T-helper 1 cell treated with Interleukin-12 subunit alpha and Interleukin-12 subunit beta and Interleukin-4 antibody, amounts not matched to agents 30 μg/mL and 1 μg/mL, for 36 hours (primary cell): ENCODE measurements around the gene EFNB2.

Source experiments
- H3K27ac Mint-ChIP-seq: one replicate; pipeline ENCODE4 v1.8.0; 2021; ENCODE audit warnings: mild to moderate bottlenecking, mixed read lengths
- H3K27me3 Mint-ChIP-seq: one replicate; pipeline ENCODE4 v1.8.0; 2021; ENCODE audit warnings: low read depth, mixed read lengths
- H3K36me3 Mint-ChIP-seq: one replicate; pipeline ENCODE4 v1.8.0; 2021; ENCODE audit warnings: low read depth, mixed read lengths
- H3K4me1 Mint-ChIP-seq: one replicate; pipeline ENCODE4 v1.8.0; 2021; ENCODE audit warnings: low read depth, mixed read lengths
- H3K4me3 Mint-ChIP-seq: one replicate; pipeline ENCODE4 v1.8.0; 2021; ENCODE audit warnings: mild to moderate bottlenecking, moderate library complexity, mixed read lengths
- H3K9me3 Mint-ChIP-seq: one replicate; pipeline ENCODE4 v1.8.0; 2021; ENCODE audit warnings: mixed read lengths

The EFNB2 gene

GRCh38 chr13:106477303-106477702 lies 58.2 kb downstream of the EFNB2 start:
- H3K4me3 Mint-ChIP-seq, result no peak overlapping the region
- no peaks in the 10 kb centered on the region for H3K36me3 Mint-ChIP-seq
- H3K27me3 Mint-ChIP-seq, result peaks cover 5% of the 10 kb centered on the region
- no peaks in the 10 kb centered on the region for H3K9me3 Mint-ChIP-seq
- no peak overlapping the region for H3K27ac Mint-ChIP-seq
- no peaks in the 10 kb centered on the region for H3K4me1 Mint-ChIP-seq

GRCh38 chr13:106475852-106476251 lies 59.6 kb downstream of the EFNB2 start:
- Mint-ChIP-seq H3K36me3 (no peaks in the 10 kb centered on the region), H3K4me3 (no peak overlapping the region), H3K27ac (no peak overlapping the region), H3K27me3 (no peaks in the 10 kb centered on the region), H3K9me3 (no peaks in the 10 kb centered on the region), H3K4me1 (no peaks in the 10 kb centered on the region)

DNA sequence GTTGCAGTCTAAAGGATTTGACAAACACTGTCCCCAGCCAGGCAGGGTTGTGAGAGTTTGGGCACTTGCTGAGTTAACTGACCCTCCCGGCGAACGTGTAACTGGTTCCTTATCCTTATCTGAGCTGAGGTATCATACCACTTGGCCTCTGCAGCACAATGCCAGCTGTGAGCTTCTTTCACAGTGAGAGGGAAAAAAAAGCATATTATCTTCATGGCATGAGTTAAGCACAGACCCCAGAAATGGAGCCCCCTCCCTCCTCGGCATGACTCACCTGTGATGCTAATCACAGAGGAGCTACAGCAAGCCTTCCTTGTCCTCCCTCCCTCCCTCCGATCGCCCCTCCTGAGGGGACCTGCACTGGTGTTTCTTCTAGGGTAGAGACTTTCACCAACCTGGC lies 60.5 kb downstream of the EFNB2 start:
- H3K4me1 Mint-ChIP-seq, result no peaks in the 10 kb centered on the region
- H3K27ac Mint-ChIP-seq, result no peak overlapping the region

GRCh38 chr13:106473154-106473553 lies 62.3 kb downstream of the EFNB2 start:
- H3K36me3 Mint-ChIP-seq, result no peaks in the 10 kb centered on the region
- no peaks in the 10 kb centered on the region for H3K27me3 Mint-ChIP-seq
- H3K27ac Mint-ChIP-seq, result no peak overlapping the region
- no peaks in the 10 kb centered on the region for H3K9me3 Mint-ChIP-seq
- no peaks in the 10 kb centered on the region for H3K4me1 Mint-ChIP-seq
- H3K4me3 Mint-ChIP-seq, result no peak overlapping the region

More for the DNA sequence above, 60.5 kb downstream of the EFNB2 start:
- Mint-ChIP-seq H3K4me3 (no peak overlapping the region), H3K9me3 (no peaks in the 10 kb centered on the region), H3K36me3 (no peaks in the 10 kb centered on the region), H3K27me3 (no peaks in the 10 kb centered on the region)

DNA sequence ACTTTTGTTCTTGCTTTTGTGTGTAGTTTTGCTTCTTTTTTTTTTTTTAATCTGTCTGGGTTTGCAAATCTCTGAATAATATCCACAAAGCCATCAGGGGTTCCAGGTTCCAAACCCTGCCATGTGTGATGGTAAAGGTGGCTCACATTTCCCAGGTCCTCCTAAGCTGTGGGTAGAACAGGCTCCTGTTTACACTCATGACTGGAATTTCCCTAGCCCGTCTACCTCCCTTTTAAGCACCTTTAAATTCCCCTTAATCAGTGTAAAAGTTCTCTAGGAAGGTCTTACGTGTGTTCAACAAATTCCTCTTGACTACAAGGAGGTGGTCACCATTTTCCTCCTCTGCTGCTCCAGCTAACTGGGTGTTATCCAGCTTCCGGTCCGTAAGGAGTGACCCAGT lies 62.8 kb downstream of the EFNB2 start:
- no peak overlapping the region for H3K4me3 Mint-ChIP-seq
- H3K27me3 Mint-ChIP-seq, result no peaks in the 10 kb centered on the region
- H3K36me3 Mint-ChIP-seq, result no peaks in the 10 kb centered on the region
- no peaks in the 10 kb centered on the region for H3K4me1 Mint-ChIP-seq
- no peaks in the 10 kb centered on the region for H3K9me3 Mint-ChIP-seq
- H3K27ac Mint-ChIP-seq, result no peak overlapping the region

DNA sequence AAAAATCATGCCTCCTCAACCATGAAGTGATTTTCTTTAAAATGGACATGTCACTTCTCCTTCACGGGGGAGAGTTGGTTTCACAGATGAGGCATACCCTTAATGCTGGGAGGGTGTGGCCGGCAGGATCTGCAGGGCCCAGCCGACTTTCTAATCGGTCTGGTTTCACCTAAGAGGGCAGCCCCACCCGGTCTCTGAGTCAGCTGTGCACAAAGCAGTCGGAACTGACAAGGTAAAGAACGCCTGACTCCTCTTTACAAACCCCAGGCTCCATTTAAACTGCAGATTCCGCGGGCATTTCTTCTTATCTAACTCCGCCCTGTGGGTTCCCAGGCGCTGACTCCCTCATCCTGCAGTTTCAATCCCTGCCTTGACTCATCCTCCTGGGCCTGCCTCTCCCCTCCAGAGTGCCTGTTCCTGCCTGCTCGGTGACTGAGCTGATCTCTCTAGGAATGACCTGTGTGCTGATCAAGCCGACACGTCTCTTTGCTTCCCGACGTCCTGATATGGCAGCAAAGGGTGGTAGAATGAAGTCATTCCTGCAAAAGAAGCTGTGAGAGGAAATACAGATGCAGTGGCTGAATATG lies 63.4 kb downstream of the EFNB2 start:
- no peaks in the 10 kb centered on the region for H3K36me3 Mint-ChIP-seq
- H3K4me3 Mint-ChIP-seq, result no peak overlapping the region
- H3K4me1 Mint-ChIP-seq, result no peaks in the 10 kb centered on the region
- no peak overlapping the region for H3K27ac Mint-ChIP-seq
- no peaks in the 10 kb centered on the region for H3K9me3 Mint-ChIP-seq
- no peaks in the 10 kb centered on the region for H3K27me3 Mint-ChIP-seq

DNA sequence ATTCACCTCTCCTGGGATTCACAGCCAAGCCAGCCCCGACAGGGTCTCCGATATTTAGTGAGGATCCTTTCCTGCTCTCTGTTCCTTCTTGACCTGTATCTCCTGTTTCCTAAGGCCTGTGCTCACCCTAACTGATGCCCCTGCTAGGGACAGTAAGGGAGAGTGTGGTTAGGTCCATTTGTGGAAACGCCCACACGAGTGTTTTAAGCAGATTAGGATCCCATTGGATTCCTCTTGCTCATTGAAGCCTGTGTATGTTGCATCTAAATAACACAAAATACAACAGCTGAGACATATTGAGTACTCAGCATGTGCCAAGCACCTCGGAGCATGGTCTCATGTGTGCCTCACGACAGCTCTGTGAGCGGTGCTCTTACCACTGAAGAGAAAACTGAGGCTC lies 64.9 kb downstream of the EFNB2 start:
- Mint-ChIP-seq H3K9me3 (no peaks in the 10 kb centered on the region), H3K36me3 (no peaks in the 10 kb centered on the region), H3K4me1 (no peaks in the 10 kb centered on the region), H3K4me3 (no peak overlapping the region), H3K27me3 (no peaks in the 10 kb centered on the region), H3K27ac (no peak overlapping the region)

- Mint-ChIP-seq H3K27ac (no peak overlapping the region), H3K9me3 (no peaks in the 10 kb centered on the region)
Observed at GRCh38 chr13:106468744-106469590, 66.5 kb downstream of the EFNB2 start.

DNA sequence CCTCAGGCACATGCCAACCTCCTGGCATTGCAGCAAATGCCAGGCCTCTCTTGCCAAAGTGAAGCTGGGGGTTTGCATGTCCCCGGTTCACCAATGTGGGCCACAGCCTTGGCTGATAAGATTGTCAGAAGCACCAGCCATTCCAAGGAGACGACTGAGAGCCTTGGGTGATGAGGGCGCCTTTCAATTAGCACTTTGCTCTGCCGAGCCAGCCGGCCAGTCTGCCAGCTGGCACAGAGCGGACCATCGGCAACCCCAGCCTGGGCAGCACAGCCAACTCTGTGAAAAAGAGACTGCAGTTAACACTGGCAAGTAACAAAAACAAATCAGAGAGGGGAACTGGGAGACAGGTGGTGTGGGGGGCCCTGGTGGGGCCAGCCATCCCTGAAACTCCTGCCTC lies 67.3 kb downstream of the EFNB2 start:
- Mint-ChIP-seq H3K36me3 (no peaks in the 10 kb centered on the region), H3K4me1 (no peaks in the 10 kb centered on the region), H3K9me3 (no peaks in the 10 kb centered on the region), H3K27me3 (no peaks in the 10 kb centered on the region), H3K4me3 (no peak overlapping the region), H3K27ac (no peak overlapping the region)

More at GRCh38 chr13:106468744-106469590, 66.5 kb downstream of the EFNB2 start:
- no peaks in the 10 kb centered on the region for H3K4me1 Mint-ChIP-seq
- H3K36me3 Mint-ChIP-seq, result no peaks in the 10 kb centered on the region
- no peak overlapping the region for H3K4me3 Mint-ChIP-seq
- no peaks in the 10 kb centered on the region for H3K27me3 Mint-ChIP-seq

DNA sequence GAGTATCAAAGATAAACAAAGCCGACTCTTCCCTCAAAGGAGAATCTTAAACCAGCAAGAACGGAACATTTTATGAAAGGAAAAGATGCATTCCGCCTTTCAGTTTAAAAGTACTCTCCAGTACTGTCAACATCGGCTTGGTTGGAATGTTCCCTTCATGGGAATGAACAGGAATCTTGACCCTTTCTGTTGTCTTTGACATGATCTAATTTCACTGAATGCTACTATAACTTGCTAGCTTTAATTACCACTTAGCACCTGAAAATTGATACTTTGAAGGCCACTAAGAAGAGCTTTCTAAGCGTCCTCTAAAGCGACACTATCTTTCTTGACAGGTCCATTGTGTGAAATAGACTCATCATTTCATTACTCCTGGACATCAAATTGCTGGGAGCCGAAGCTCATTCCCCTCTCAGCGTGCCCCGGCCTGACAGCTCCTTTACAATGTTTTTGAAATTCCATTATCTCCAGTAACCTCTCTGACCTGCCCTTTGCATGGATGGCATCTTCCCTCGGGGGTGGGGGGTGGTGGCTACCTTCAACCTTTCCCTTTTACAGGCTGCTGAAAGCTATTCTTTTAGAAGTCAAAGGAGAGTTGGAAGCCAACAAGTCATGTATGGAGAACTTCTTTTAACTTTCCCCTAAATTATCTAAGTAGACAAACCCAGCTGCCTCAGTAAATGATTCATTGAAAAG lies 67.9 kb downstream of the EFNB2 start:
- H3K4me1 Mint-ChIP-seq, result no peaks in the 10 kb centered on the region
- H3K27ac Mint-ChIP-seq, result no peak overlapping the region
- no peak overlapping the region for H3K4me3 Mint-ChIP-seq
- no peaks in the 10 kb centered on the region for H3K36me3 Mint-ChIP-seq
- no peaks in the 10 kb centered on the region for H3K27me3 Mint-ChIP-seq
- H3K9me3 Mint-ChIP-seq, result no peaks in the 10 kb centered on the region

- Mint-ChIP-seq H3K4me1 (no peaks in the 10 kb centered on the region), H3K36me3 (no peaks in the 10 kb centered on the region), H3K27me3 (no peaks in the 10 kb centered on the region), H3K27ac (no peak overlapping the region), H3K4me3 (no peak overlapping the region), H3K9me3 (no peaks in the 10 kb centered on the region)
Observed at GRCh38 chr13:106466691-106467426, 68.6 kb downstream of the EFNB2 start.

DNA sequence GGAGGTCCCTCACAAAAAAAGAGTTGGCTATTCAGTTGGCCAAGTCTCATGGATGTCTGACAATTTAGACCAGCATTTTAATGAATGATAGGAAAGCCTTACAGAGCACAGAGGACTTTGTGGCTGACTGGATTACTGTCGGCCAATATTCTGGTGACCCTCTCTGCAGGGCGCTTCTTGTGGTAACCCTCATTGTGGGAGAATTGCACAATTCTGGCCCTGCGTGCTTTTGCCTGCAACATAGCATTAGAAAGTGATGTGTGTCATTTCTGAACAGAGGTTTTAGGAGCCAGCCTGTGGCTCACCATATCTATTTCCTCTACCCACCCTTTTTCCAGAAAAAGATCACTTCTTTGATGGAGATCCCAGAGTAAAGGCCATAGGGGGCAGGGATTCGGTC lies 71.4 kb downstream of the EFNB2 start:
- Mint-ChIP-seq H3K36me3 (no peaks in the 10 kb centered on the region), H3K27ac (no peak overlapping the region), H3K27me3 (no peaks in the 10 kb centered on the region), H3K4me3 (no peak overlapping the region), H3K9me3 (no peaks in the 10 kb centered on the region), H3K4me1 (no peaks in the 10 kb centered on the region)

GRCh38 chr13:106462710-106463109 lies 72.8 kb downstream of the EFNB2 start:
- Mint-ChIP-seq H3K9me3 (no peaks in the 10 kb centered on the region), H3K4me1 (no peaks in the 10 kb centered on the region)

GRCh38 chr13:106455777-106456176 lies 79.7 kb downstream of the EFNB2 start:
- Mint-ChIP-seq H3K9me3 (no peaks in the 10 kb centered on the region), H3K27me3 (peaks cover 4% of the 10 kb centered on the region), H3K4me3 (no peak overlapping the region), H3K27ac (no peak overlapping the region), H3K36me3 (no peaks in the 10 kb centered on the region), H3K4me1 (no peaks in the 10 kb centered on the region)

More at GRCh38 chr13:106462710-106463109, 72.8 kb downstream of the EFNB2 start:
- Mint-ChIP-seq H3K4me3 (no peak overlapping the region), H3K36me3 (no peaks in the 10 kb centered on the region), H3K27ac (no peak overlapping the region), H3K27me3 (no peaks in the 10 kb centered on the region)
